H9 (cell line): ENCODE measurements around the gene CACNA2D3. TPM values are rescaled to one million over a fixed set of nuclear protein-coding genes. Genes with fewer than 3 reads are reported as not detected.

ENCODE experiments used
- DNase-seq: peaks from one replicate; pipeline ENCODE4 v3.0.0-alpha.2; 2017
- H2AFZ ChIP-seq: one replicate; pipeline ENCODE4 v1.6.1; 2013; ENCODE audit warnings: mild to moderate bottlenecking, low read length, control low read depth, moderate library complexity
- H2AK5ac ChIP-seq: 2 replicates; pipeline ENCODE4 v1.6.1; 2013; ENCODE audit warnings: low read length, control low read depth, mixed read lengths; ENCODE audit not compliant: insufficient read length
- H2BK120ac ChIP-seq: one replicate; pipeline ENCODE4 v1.6.1; 2013; ENCODE audit warnings: low read depth, mild to moderate bottlenecking, low read length, control low read depth, inconsistent platforms; ENCODE audit not compliant: poor library complexity, severe bottlenecking
- H2BK12ac ChIP-seq: 2 replicates; pipeline ENCODE4 v1.6.1; 2013; ENCODE audit warnings: low read length, control low read depth, mixed read lengths, low read depth; ENCODE audit not compliant: insufficient read length
- H2BK15ac ChIP-seq: 2 replicates; pipeline ENCODE4 v1.6.1; 2013; ENCODE audit warnings: low read depth, low read length, control low read depth
- H2BK20ac ChIP-seq: one replicate; pipeline ENCODE4 v1.6.1; 2013; ENCODE audit warnings: low read depth, mild to moderate bottlenecking, low read length, control low read depth, inconsistent platforms; ENCODE audit not compliant: poor library complexity, severe bottlenecking
- H2BK5ac ChIP-seq: 2 replicates; pipeline ENCODE4 v1.6.1; 2013; ENCODE audit warnings: low read length, control low read depth, mixed read lengths; ENCODE audit not compliant: insufficient read length
- H3K14ac ChIP-seq: 2 replicates; pipeline ENCODE4 v1.6.1; 2013; ENCODE audit warnings: low read length, control low read depth; ENCODE audit not compliant: insufficient read depth
- H3K18ac ChIP-seq: 2 replicates; pipeline ENCODE4 v1.6.1; 2013; ENCODE audit warnings: low read depth, mild to moderate bottlenecking, mixed read lengths, low read length, control low read depth; ENCODE audit not compliant: insufficient read length
- H3K23ac ChIP-seq: 2 replicates; pipeline ENCODE4 v1.6.1; 2013; ENCODE audit warnings: low read length, control low read depth, mixed read lengths, low read depth; ENCODE audit not compliant: insufficient read length
- H3K23me2 ChIP-seq: 2 replicates; pipeline ENCODE4 v1.6.1; 2013; ENCODE audit warnings: low read depth, mild to moderate bottlenecking, mixed read lengths, low read length, control low read depth; ENCODE audit not compliant: insufficient read length, poor library complexity, severe bottlenecking
- H3K27ac ChIP-seq: 2 replicates; pipeline ENCODE4 v1.5.1; 2013; ENCODE audit warnings: low read length, control low read depth, mixed read lengths, low read depth; ENCODE audit not compliant: insufficient read length
- H3K27me3 ChIP-seq: 2 replicates; pipeline ENCODE4 v1.6.1; 2013; ENCODE audit warnings: low read length, control low read depth, inconsistent platforms; ENCODE audit not compliant: insufficient read depth
- H3K4ac ChIP-seq: 2 replicates; pipeline ENCODE4 v1.6.1; 2013; ENCODE audit warnings: low read depth, mild to moderate bottlenecking, control low read depth, inconsistent platforms, low read length, moderate library complexity
- H3K4me1 ChIP-seq: 2 replicates; pipeline ENCODE4 v1.6.1; 2013; ENCODE audit warnings: low read length, control low read depth, inconsistent platforms; ENCODE audit not compliant: insufficient read depth
- H3K4me2 ChIP-seq: 2 replicates; pipeline ENCODE4 v1.6.1; 2013; ENCODE audit warnings: low read length, control low read depth, mixed read lengths; ENCODE audit not compliant: insufficient read length, insufficient read depth
- H3K56ac ChIP-seq: 2 replicates; pipeline ENCODE4 v1.6.1; 2013; ENCODE audit warnings: low read depth, mild to moderate bottlenecking, mixed read lengths, low read length, control low read depth; ENCODE audit not compliant: insufficient read length
- H3K79me1 ChIP-seq: 2 replicates; pipeline ENCODE4 v1.6.1; 2013; ENCODE audit warnings: low read depth, mild to moderate bottlenecking, moderate library complexity, low read length, control low read depth, inconsistent platforms; ENCODE audit not compliant: insufficient read depth, poor library complexity, severe bottlenecking
- H3K79me2 ChIP-seq: 2 replicates; pipeline ENCODE4 v1.6.1; 2013; ENCODE audit warnings: low read length, control low read depth, inconsistent platforms; ENCODE audit not compliant: insufficient read depth
- H3K9ac ChIP-seq: 2 replicates; pipeline ENCODE4 v1.6.1; 2013; ENCODE audit warnings: low read length, control low read depth, mixed read lengths; ENCODE audit not compliant: insufficient read length; ENCODE audit errors: extremely low read depth
- H3K9me3 ChIP-seq: one replicate; pipeline ENCODE4 v1.6.1; 2013; ENCODE audit warnings: low read depth, low read length, inconsistent platforms; ENCODE audit not compliant: control insufficient read depth
- H3T11ph ChIP-seq: one replicate; pipeline ENCODE4 v1.6.1; 2013; ENCODE audit warnings: mild to moderate bottlenecking, low read length, control low read depth, inconsistent platforms
- H4K20me1 ChIP-seq: one replicate; pipeline ENCODE4 v1.6.1; 2013; ENCODE audit not compliant: control insufficient read depth, insufficient read length, insufficient read depth
- H4K5ac ChIP-seq: 2 replicates; pipeline ENCODE4 v1.6.1; 2013; ENCODE audit warnings: low read depth, mild to moderate bottlenecking, mixed read lengths, low read length, control low read depth; ENCODE audit not compliant: insufficient read length
- H4K8ac ChIP-seq: replicated peaks from 2 replicates; pipeline ENCODE4 v1.6.1; 2013; ENCODE audit warnings: low read length, control low read depth, mixed read lengths, low read depth; ENCODE audit not compliant: insufficient read length
- H4K91ac ChIP-seq: 2 replicates; pipeline ENCODE4 v1.6.1; 2013; ENCODE audit warnings: low read depth, mild to moderate bottlenecking, moderate library complexity, mixed read lengths, low read length, control low read depth; ENCODE audit not compliant: insufficient read length
- H3K27ac Mint-ChIP-seq, 3 experiments: 2 replicates in 2 of 3; 3 replicates in 1 of 3; pipeline ENCODE4 v1.8.0; 2020 to 2021; ENCODE audit warnings: mixed read lengths in 3 of 3, mild to moderate bottlenecking in 1 of 3, moderate library complexity in 1 of 3
- H3K27me3 Mint-ChIP-seq: 2 replicates; pipeline ENCODE4 v1.8.0; 2021; ENCODE audit warnings: low read depth, mild to moderate bottlenecking, moderate library complexity, mixed read lengths
- H3K36me3 Mint-ChIP-seq, 3 experiments: 2 replicates in 2 of 3; 3 replicates in 1 of 3; pipeline ENCODE4 v1.8.0; 2020 to 2021; ENCODE audit warnings: low read depth in 3 of 3, mixed read lengths in 3 of 3; ENCODE audit not compliant: insufficient read depth in 1 of 3
- H3K4me1 Mint-ChIP-seq, 2 experiments: 2 replicates each; pipeline ENCODE4 v1.8.0; 2020; ENCODE audit warnings: mixed read lengths in 2 of 2
- H3K4me3 Mint-ChIP-seq, 2 experiments: 2 replicates in 1 of 2; 3 replicates in 1 of 2; pipeline ENCODE4 v1.8.0; 2020 to 2021; ENCODE audit warnings: mild to moderate bottlenecking in 2 of 2, mixed read lengths in 2 of 2, moderate library complexity in 1 of 2
- H3K9me3 Mint-ChIP-seq, 2 experiments: 2 replicates in 1 of 2; 3 replicates in 1 of 2; pipeline ENCODE4 v1.8.0; 2020; ENCODE audit warnings: mild to moderate bottlenecking in 2 of 2, mixed read lengths in 2 of 2, moderate library complexity in 1 of 2
- CTCF ChIP-seq: fragments of 200-600 bp; sonication (generic); conservative IDR thresholded peaks from 3 replicates; pipeline ENCODE4 v1.8.0; 2021; ENCODE audit warnings: antibody characterized with exemption, mild to moderate bottlenecking
- WGBS: extraction: QIAGEN DNeasy Blood & Tissue Kit; methylation state at CpG from one replicate; pipeline ENCODE4 v1.1.7; 2013; ENCODE audit warnings: missing lambda C conversion rate, low lambda C conversion rate, mixed read lengths; ENCODE audit not compliant: insufficient read length; ENCODE audit errors: extremely low coverage; 5-methylcytosine and 5-hydroxymethylcytosine counted together
- total RNA-seq: library from RNA; stranded (reverse); gene quantifications from 2 replicates; pipeline ENCODE4 v1.2.1, GENCODE V29; 2021

The CACNA2D3 gene
- total RNA-seq, 1 experiment from 2014 or later, result 3.2 TPM

GRCh38 chr3:54653456-54654195, 531.3 kb downstream of the CACNA2D3 start:
- H3K23ac ChIP-seq, result no peak overlapping the region
- no peak overlapping the region for H3T11ph ChIP-seq
- no CpG with 5 or more reads among the region's 6 CpGs for WGBS
- no peaks in the 10 kb centered on the region for H3K27me3 ChIP-seq
- TF ChIP-seq CTCF, result peak; percentile 31; the same call in 1 of the 3 replicates
- H2BK120ac ChIP-seq, result no peak overlapping the region
- H4K8ac ChIP-seq, result no peak overlapping the region
- no peak for DNase-seq
- no peak overlapping the region for H2BK12ac ChIP-seq
- no peak overlapping the region for H3K56ac ChIP-seq
- H4K91ac ChIP-seq, result no peak overlapping the region
- H3K27me3 Mint-ChIP-seq, result no peaks in the 10 kb centered on the region
- H2BK20ac ChIP-seq, result no peak overlapping the region
- no peak overlapping the region for H3K18ac ChIP-seq
- H2BK15ac ChIP-seq, result no peak overlapping the region
- no peak overlapping the region for H4K5ac ChIP-seq
- no peak overlapping the region for H2AK5ac ChIP-seq
- H3K4me1 ChIP-seq, result no peaks in the 10 kb centered on the region; the same call in 1 of the 2 replicates
- H3K79me2 ChIP-seq, result 0 out of 2 replicates have a peak, but pooled peaks cover 2% of the 10 kb centered on the region
- H3K9me3 Mint-ChIP-seq, result peaks cover 2 to 15% of the 10 kb centered on the region in 2 experiments; a peak in 3 of 5 replicates
- no peak overlapping the region for H3K4me3 Mint-ChIP-seq
- H3K9me3 ChIP-seq, result no peaks in the 10 kb centered on the region
- no peaks in the 10 kb centered on the region for H4K20me1 ChIP-seq
- peaks cover 38 to 49% of the 10 kb centered on the region in 2 experiments for H3K4me1 Mint-ChIP-seq
- no peak overlapping the region for H3K27ac ChIP-seq
- H3K14ac ChIP-seq, result no peak overlapping the region; the same call in 1 of the 2 replicates
- H2BK5ac ChIP-seq, result no peak overlapping the region
- no peak overlapping the region for H3K4me2 ChIP-seq
- no peaks in the 10 kb centered on the region for H3K79me1 ChIP-seq
- no peak overlapping the region for H2AFZ ChIP-seq
- peaks cover 12 to 45% (median 30%) of the 10 kb centered on the region in 3 experiments for H3K36me3 Mint-ChIP-seq
- H3K23me2 ChIP-seq, result no peaks in the 10 kb centered on the region
- no peak overlapping the region for H3K4ac ChIP-seq
- no peak overlapping the region for H3K9ac ChIP-seq
- peak overlapping the region in 1 of 3 experiments; percentile 16; a peak in 1 of 7 replicates for H3K27ac Mint-ChIP-seq
